H9 (cell line): ENCODE results near the gene TFDP1. TPM values are rescaled to one million over a fixed set of nuclear protein-coding genes. Genes with fewer than 3 reads are reported as not detected.

Experiments
- DNase-seq: peaks from one replicate; pipeline ENCODE4 v3.0.0-alpha.2; 2017
- H2AFZ ChIP-seq: one replicate; pipeline ENCODE4 v1.6.1; 2013; ENCODE audit warnings: mild to moderate bottlenecking, low read length, control low read depth, moderate library complexity
- H2AK5ac ChIP-seq: 2 replicates; pipeline ENCODE4 v1.6.1; 2013; ENCODE audit warnings: low read length, control low read depth, mixed read lengths; ENCODE audit not compliant: insufficient read length
- H2BK120ac ChIP-seq: one replicate; pipeline ENCODE4 v1.6.1; 2013; ENCODE audit warnings: low read depth, mild to moderate bottlenecking, low read length, control low read depth, inconsistent platforms; ENCODE audit not compliant: poor library complexity, severe bottlenecking
- H2BK12ac ChIP-seq: 2 replicates; pipeline ENCODE4 v1.6.1; 2013; ENCODE audit warnings: low read length, control low read depth, mixed read lengths, low read depth; ENCODE audit not compliant: insufficient read length
- H2BK15ac ChIP-seq: 2 replicates; pipeline ENCODE4 v1.6.1; 2013; ENCODE audit warnings: low read depth, low read length, control low read depth
- H2BK20ac ChIP-seq: one replicate; pipeline ENCODE4 v1.6.1; 2013; ENCODE audit warnings: low read depth, mild to moderate bottlenecking, low read length, control low read depth, inconsistent platforms; ENCODE audit not compliant: poor library complexity, severe bottlenecking
- H2BK5ac ChIP-seq: 2 replicates; pipeline ENCODE4 v1.6.1; 2013; ENCODE audit warnings: low read length, control low read depth, mixed read lengths; ENCODE audit not compliant: insufficient read length
- H3K14ac ChIP-seq: 2 replicates; pipeline ENCODE4 v1.6.1; 2013; ENCODE audit warnings: low read length, control low read depth; ENCODE audit not compliant: insufficient read depth
- H3K18ac ChIP-seq: 2 replicates; pipeline ENCODE4 v1.6.1; 2013; ENCODE audit warnings: low read depth, mild to moderate bottlenecking, mixed read lengths, low read length, control low read depth; ENCODE audit not compliant: insufficient read length
- H3K23ac ChIP-seq: 2 replicates; pipeline ENCODE4 v1.6.1; 2013; ENCODE audit warnings: low read length, control low read depth, mixed read lengths, low read depth; ENCODE audit not compliant: insufficient read length
- H3K23me2 ChIP-seq: 2 replicates; pipeline ENCODE4 v1.6.1; 2013; ENCODE audit warnings: low read depth, mild to moderate bottlenecking, mixed read lengths, low read length, control low read depth; ENCODE audit not compliant: insufficient read length, poor library complexity, severe bottlenecking
- H3K27ac ChIP-seq: 2 replicates; pipeline ENCODE4 v1.5.1; 2013; ENCODE audit warnings: low read length, control low read depth, mixed read lengths, low read depth; ENCODE audit not compliant: insufficient read length
- H3K27me3 ChIP-seq: 2 replicates; pipeline ENCODE4 v1.6.1; 2013; ENCODE audit warnings: low read length, control low read depth, inconsistent platforms; ENCODE audit not compliant: insufficient read depth
- H3K4ac ChIP-seq: 2 replicates; pipeline ENCODE4 v1.6.1; 2013; ENCODE audit warnings: low read depth, mild to moderate bottlenecking, control low read depth, inconsistent platforms, low read length, moderate library complexity
- H3K4me1 ChIP-seq: 2 replicates; pipeline ENCODE4 v1.6.1; 2013; ENCODE audit warnings: low read length, control low read depth, inconsistent platforms; ENCODE audit not compliant: insufficient read depth
- H3K4me2 ChIP-seq: 2 replicates; pipeline ENCODE4 v1.6.1; 2013; ENCODE audit warnings: low read length, control low read depth, mixed read lengths; ENCODE audit not compliant: insufficient read length, insufficient read depth
- H3K56ac ChIP-seq: 2 replicates; pipeline ENCODE4 v1.6.1; 2013; ENCODE audit warnings: low read depth, mild to moderate bottlenecking, mixed read lengths, low read length, control low read depth; ENCODE audit not compliant: insufficient read length
- H3K79me1 ChIP-seq: 2 replicates; pipeline ENCODE4 v1.6.1; 2013; ENCODE audit warnings: low read depth, mild to moderate bottlenecking, moderate library complexity, low read length, control low read depth, inconsistent platforms; ENCODE audit not compliant: insufficient read depth, poor library complexity, severe bottlenecking
- H3K79me2 ChIP-seq: 2 replicates; pipeline ENCODE4 v1.6.1; 2013; ENCODE audit warnings: low read length, control low read depth, inconsistent platforms; ENCODE audit not compliant: insufficient read depth
- H3K9ac ChIP-seq: 2 replicates; pipeline ENCODE4 v1.6.1; 2013; ENCODE audit warnings: low read length, control low read depth, mixed read lengths; ENCODE audit not compliant: insufficient read length; ENCODE audit errors: extremely low read depth
- H3K9me3 ChIP-seq: one replicate; pipeline ENCODE4 v1.6.1; 2013; ENCODE audit warnings: low read depth, low read length, inconsistent platforms; ENCODE audit not compliant: control insufficient read depth
- H3T11ph ChIP-seq: one replicate; pipeline ENCODE4 v1.6.1; 2013; ENCODE audit warnings: mild to moderate bottlenecking, low read length, control low read depth, inconsistent platforms
- H4K20me1 ChIP-seq: one replicate; pipeline ENCODE4 v1.6.1; 2013; ENCODE audit not compliant: control insufficient read depth, insufficient read length, insufficient read depth
- H4K5ac ChIP-seq: 2 replicates; pipeline ENCODE4 v1.6.1; 2013; ENCODE audit warnings: low read depth, mild to moderate bottlenecking, mixed read lengths, low read length, control low read depth; ENCODE audit not compliant: insufficient read length
- H4K8ac ChIP-seq: replicated peaks from 2 replicates; pipeline ENCODE4 v1.6.1; 2013; ENCODE audit warnings: low read length, control low read depth, mixed read lengths, low read depth; ENCODE audit not compliant: insufficient read length
- H4K91ac ChIP-seq: 2 replicates; pipeline ENCODE4 v1.6.1; 2013; ENCODE audit warnings: low read depth, mild to moderate bottlenecking, moderate library complexity, mixed read lengths, low read length, control low read depth; ENCODE audit not compliant: insufficient read length
- H3K27ac Mint-ChIP-seq, 3 experiments: 2 replicates in 2 of 3; 3 replicates in 1 of 3; pipeline ENCODE4 v1.8.0; 2020 to 2021; ENCODE audit warnings: mixed read lengths in 3 of 3, mild to moderate bottlenecking in 1 of 3, moderate library complexity in 1 of 3
- H3K27me3 Mint-ChIP-seq: 2 replicates; pipeline ENCODE4 v1.8.0; 2021; ENCODE audit warnings: low read depth, mild to moderate bottlenecking, moderate library complexity, mixed read lengths
- H3K36me3 Mint-ChIP-seq, 3 experiments: 2 replicates in 2 of 3; 3 replicates in 1 of 3; pipeline ENCODE4 v1.8.0; 2020 to 2021; ENCODE audit warnings: low read depth in 3 of 3, mixed read lengths in 3 of 3; ENCODE audit not compliant: insufficient read depth in 1 of 3
- H3K4me1 Mint-ChIP-seq, 2 experiments: 2 replicates each; pipeline ENCODE4 v1.8.0; 2020; ENCODE audit warnings: mixed read lengths in 2 of 2
- H3K4me3 Mint-ChIP-seq, 2 experiments: 2 replicates in 1 of 2; 3 replicates in 1 of 2; pipeline ENCODE4 v1.8.0; 2020 to 2021; ENCODE audit warnings: mild to moderate bottlenecking in 2 of 2, mixed read lengths in 2 of 2, moderate library complexity in 1 of 2
- H3K9me3 Mint-ChIP-seq, 2 experiments: 2 replicates in 1 of 2; 3 replicates in 1 of 2; pipeline ENCODE4 v1.8.0; 2020; ENCODE audit warnings: mild to moderate bottlenecking in 2 of 2, mixed read lengths in 2 of 2, moderate library complexity in 1 of 2
- CTCF ChIP-seq: fragments of 200-600 bp; sonication (generic); conservative IDR thresholded peaks from 3 replicates; pipeline ENCODE4 v1.8.0; 2021; ENCODE audit warnings: antibody characterized with exemption, mild to moderate bottlenecking
- WGBS: extraction: QIAGEN DNeasy Blood & Tissue Kit; methylation state at CpG from one replicate; pipeline ENCODE4 v1.1.7; 2013; ENCODE audit warnings: missing lambda C conversion rate, low lambda C conversion rate, mixed read lengths; ENCODE audit not compliant: insufficient read length; ENCODE audit errors: extremely low coverage; 5-methylcytosine and 5-hydroxymethylcytosine counted together
- total RNA-seq: library from RNA; stranded (reverse); gene quantifications from 2 replicates; pipeline ENCODE4 v1.2.1, GENCODE V29; 2021

Gene TFDP1
- total RNA-seq, 1 experiment from 2014 or later: 111 TPM

- Histone ChIP-seq H2AFZ (no peak overlapping the region), H2BK20ac (no peak overlapping the region), H4K8ac (no peak overlapping the region), H3K4me2 (no peak overlapping the region), H4K20me1 (no peaks in the 10 kb centered on the region), H4K91ac (no peak overlapping the region), H3K79me2 (no peaks in the 10 kb centered on the region), H3K27ac (no peak overlapping the region), H3K4me1 (peaks cover 2% of the 10 kb centered on the region; the same call in 1 of the 2 replicates), H2BK120ac (no peak overlapping the region), H3K9me3 (no peaks in the 10 kb centered on the region), H3T11ph (no peak overlapping the region), H2AK5ac (no peak overlapping the region), H3K27me3 (no peaks in the 10 kb centered on the region), H3K9ac (no peak overlapping the region), H3K14ac (no peak overlapping the region), H2BK15ac (no peak overlapping the region), H3K56ac (no peak overlapping the region), H3K23ac (no peak overlapping the region), H2BK12ac (no peak overlapping the region), H3K18ac (no peak overlapping the region), H3K23me2 (no peaks in the 10 kb centered on the region), H3K4ac (no peak overlapping the region), H3K79me1 (no peaks in the 10 kb centered on the region), H4K5ac (no peak overlapping the region), H2BK5ac (no peak overlapping the region)
- no peak for TF ChIP-seq CTCF
- Mint-ChIP-seq H3K27me3 (peaks cover 1% of the 10 kb centered on the region; the same call in 1 of the 2 replicates), H3K27ac (peak overlapping the region in 1 of 3 experiments; percentile 81; a peak in 1 of 7 replicates), H3K4me1 (peaks cover 16 to 27% of the 10 kb centered on the region in 2 experiments), H3K4me3 (no peak overlapping the region), H3K9me3 (no peaks in the 10 kb centered on the region), H3K36me3 (peaks cover 0 to 3% (median 0%) of the 10 kb centered on the region in 3 experiments; a peak in 2 of 7 replicates)
- WGBS: no CpG with 5 or more reads among the region's 6 CpGs
- DNase-seq: peak; percentile 22
Observed at GRCh38 chr13:113558461-113558860, 26.1 kb upstream of the TFDP1 start.
